ENCODE measurements around the gene SET.
"Not testable (repeated sequence)": the region's sequence is repeated elsewhere in the genome, so short reads cannot be mapped to it uniquely, and the experiment has no call there.

The SET gene

DNA sequence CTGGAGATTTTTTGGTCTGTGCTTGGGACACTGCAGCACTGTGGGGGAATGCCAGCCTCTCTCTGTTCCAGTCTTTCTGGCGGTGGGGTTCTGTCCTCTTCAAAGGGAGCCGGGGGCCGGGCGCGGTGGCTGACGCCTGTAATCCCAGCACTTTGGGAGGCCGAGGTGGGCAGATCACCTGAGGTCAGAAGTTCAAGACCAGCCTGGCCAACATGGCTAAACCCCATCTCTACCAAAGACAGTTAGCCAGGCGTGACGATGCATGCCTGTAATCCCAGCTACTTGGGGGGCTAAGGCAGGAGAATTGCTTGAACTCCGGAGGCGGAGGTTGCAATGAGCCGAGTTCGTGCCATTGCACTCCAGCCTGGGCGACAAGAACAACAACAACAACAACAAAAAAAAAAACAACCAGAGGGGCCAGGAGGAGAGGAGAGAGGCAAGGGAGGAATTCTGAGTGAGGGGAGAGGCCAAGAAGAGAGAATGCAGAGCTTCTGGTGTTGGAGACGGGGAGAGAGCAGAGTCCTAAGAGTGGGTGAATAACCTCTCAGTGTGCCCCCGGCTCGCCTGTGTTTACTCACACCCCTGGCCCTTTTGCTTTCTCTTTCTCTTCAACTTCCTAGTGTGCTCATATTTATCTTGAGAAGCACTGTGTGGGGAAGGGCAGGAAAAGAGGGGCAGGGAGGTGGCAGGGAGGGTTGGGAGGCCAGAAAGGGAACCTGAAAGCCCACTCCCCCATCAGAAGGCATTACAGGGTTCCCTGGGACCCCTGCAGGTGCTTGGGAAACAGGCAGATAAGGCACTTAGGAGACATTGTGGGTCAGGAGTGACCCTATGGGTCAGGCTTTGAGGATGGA is 3.2 kb upstream of the SET start:
- DNase-seq (ENCODE audit: low read depth in 2 of 3, low spot score in 2 of 3), result no peak

DNA sequence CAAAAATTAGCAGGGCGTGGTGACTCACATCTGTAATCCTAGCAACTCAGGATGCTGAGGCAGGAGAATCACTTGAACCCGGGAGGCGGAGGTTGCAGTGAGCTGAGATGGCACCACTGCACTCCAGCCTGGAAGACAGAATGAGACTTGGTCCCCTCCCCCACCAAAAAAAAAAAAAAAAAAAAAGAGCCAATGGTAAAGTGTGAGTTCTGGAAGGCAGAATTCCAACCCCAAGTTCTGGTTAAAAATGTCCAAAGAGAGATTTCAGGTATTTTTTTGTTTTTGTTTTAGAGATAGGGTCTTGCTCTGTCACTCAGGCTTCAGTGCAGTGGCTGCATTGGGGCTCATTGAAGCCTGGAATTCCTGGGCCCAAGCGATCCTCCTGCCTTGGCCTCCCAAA is 1.6 kb upstream of the SET start:
- DNase-seq (ENCODE audit: low read depth in 2 of 3, low spot score in 2 of 3), result no peak

DNA sequence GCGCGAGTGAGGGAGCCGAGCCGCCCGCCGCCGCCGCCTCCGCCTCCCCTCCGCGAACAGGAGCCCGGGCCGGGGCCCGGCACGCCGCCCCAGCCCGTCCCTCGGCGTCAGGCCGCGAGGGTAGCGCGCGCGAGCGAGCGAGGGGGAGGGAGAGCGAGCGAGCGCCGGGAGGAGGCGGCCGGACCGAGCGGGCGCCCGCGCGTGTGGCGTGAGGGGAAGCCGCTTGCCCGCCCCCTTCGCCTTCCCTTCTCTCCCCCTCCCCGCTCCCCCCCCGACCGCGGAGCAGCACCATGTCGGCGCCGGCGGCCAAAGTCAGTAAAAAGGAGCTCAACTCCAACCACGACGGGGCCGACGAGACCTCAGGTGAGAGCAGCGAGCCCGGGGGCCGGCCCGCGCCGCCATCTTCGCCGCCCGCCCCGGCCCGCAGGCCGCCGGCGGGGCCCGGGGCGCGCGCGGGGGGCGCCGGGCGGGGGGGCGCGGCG is 312 bp downstream of the SET start:
- no peak for DNase-seq (ENCODE audit: low read depth in 2 of 3, low spot score in 2 of 3)

DNA sequence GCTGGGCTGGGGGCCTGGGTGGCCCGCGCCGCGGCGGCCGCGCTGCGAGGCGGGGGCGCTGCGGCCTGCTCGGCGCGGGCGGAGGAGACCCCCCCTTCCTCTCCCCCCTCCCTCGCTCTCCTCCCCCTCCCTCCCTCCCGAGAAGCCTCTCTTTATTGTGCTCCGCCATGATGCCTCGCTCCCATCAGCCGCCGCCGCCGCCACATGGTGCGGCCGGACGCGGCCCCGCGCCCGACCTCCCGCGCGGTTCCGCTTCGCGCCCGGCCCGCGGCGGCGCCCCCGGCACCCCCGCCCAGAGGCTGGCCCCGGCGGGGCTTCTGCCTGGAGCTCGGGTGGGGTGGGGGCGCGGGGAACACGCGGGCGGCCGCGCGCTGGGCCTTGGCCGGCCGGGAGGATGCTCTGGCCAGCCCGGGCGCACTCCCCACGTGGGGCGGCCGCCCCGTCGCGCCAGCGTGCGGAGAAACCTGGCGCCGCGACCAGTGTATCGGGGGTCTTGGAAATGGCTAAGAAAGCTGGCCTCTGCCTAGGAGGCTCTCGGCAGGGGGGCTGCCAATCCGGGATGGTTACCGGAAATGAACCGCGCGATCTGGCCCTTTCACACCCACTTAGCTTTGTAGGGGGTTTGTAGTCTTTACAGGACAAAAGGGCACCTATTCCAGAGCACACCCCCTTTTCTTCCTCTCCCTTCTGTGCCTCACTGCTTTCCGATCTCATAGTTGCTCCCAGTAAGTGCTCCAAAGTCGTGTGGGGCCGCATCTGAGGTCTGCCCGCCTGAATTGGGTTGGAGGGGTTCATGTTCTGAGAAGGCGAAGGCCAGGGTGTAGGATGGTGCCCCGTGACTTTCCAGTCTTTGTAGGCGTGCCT is 1.0 kb downstream of the SET start:
- no peak for DNase-seq (ENCODE audit: low read depth in 2 of 3, low spot score in 2 of 3)

DNA sequence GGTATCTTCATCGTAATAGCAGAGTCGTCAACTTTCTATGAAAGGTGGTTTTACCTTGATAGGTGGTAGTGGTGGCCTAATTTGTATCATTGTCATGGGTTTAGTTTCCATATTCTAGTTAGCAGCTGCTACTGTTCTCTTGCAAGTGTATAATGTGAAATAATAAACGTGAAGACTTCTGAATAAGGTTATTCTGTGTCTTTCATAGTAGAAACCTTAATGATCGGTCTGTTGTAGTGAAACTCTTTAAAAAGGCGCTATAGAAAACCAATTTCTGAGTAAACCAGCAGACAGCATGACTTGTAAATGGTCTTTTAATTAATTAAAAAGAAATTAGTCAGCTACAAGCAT is 1.6 kb downstream of the SET start:
- no peak for DNase-seq (ENCODE audit: low read depth in 2 of 3, low spot score in 2 of 3)

DNA sequence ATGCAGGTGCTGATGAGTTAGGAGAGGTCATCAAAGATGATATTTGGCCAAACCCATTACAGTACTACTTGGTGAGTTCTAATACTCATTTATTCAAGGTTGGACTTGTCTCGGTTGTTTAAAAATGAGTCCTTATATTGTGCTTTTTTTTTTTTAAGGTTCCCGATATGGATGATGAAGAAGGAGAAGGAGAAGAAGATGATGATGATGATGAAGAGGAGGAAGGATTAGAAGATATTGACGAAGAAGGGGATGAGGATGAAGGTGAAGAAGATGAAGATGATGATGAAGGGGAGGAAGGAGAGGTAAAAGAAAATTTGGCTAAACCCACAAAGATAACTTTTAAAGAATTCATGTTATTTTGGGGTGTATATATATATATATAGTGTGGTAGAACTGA is 4.7 kb downstream of the SET start:
- DNase-seq (ENCODE audit: low read depth in 2 of 3, low spot score in 2 of 3), result not testable (repeated sequence)

DNA sequence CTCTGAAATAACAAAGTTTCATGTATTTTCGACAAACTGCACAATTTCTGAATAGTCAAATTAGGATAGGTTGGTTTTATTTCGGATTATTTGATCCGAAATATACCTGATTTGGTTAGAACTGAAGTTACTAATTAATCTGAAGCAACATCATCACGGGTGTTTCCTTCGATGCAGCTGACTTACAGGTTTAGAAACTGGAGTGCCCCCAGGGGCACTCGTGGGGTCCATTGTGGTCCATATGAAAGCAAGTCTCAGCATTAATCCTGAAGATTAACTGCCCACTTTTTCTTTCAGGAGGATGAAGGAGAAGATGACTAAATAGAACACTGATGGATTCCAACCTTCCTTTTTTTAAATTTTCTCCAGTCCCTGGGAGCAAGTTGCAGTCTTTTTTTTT is 5.3 kb downstream of the SET start:
- no peak for DNase-seq (ENCODE audit: low read depth in 2 of 3, low spot score in 2 of 3)

DNA sequence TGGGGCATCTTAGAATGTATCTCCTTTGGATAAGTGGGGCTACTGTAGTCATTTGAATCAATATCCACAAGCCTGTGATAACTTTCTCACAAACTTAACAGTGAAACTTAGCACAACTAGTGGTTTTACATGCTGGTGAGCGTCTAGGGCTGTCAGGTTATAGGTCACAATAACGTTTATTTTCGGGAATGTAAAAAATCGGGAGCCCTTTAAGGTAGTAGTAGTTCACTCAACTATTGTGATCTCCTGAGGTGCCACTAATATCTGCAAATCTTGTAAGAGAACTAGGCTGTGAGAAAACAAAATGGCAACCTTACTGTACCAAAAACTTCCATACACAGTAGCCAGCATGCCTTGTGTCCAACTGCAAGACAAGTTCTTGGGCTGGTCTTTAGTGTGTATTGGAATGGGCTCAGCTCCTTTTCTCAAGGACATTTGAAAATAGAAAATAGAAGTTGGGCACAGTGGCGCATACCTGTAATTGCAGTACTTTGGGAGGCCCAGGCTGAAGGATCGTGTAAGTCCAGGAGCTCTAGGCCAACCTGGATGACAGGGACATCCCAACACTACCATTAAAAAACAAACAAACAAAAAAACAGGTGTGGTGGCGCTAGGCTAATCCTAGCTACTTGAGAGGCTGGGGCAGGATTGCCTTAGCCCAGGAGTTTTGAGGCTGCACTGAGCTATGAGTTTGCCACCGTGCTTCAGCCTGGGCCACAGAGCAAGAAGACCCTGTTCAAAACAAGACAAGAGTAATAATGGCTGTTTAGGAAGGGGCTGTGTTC is 8.1 kb downstream of the SET start:
- no peak for DNase-seq (ENCODE audit: low read depth in 2 of 3, low spot score in 2 of 3)

DNA sequence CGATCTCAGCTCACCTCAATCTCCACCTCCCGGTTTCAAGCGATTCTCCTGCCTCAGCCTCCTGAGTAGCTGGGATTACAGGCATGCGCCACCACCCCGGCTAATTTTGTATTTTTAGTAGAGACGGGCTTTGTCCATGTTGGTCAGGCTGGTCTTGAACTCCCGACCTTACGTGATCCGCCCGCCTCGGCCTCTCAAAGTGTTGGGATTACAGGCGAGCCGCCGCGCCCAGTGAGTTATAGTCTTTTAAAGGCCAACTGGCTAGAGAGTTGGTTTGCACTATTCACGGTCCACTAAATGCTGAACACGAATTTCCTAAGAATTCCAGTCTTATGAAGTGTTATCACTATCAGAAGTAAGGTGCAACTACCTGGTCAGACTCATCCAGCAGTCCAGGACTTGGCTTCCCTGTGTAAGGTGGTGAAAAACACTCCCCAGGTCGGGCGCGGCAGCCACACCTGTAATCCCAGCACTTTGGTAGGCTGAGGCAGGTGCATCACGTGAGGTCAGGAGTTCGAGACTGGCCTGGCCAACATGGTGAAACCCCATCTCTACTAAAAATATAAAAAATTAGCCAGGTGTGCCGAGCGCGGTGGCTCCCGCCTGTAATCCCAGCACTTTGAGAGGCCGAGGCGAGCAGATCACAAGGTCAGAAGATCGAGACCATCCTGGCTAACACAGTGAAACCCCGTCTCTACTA is 10.2 kb downstream of the SET start:
- not testable (repeated sequence) for DNase-seq (ENCODE audit: low read depth in 2 of 3, low spot score in 2 of 3)

DNA sequence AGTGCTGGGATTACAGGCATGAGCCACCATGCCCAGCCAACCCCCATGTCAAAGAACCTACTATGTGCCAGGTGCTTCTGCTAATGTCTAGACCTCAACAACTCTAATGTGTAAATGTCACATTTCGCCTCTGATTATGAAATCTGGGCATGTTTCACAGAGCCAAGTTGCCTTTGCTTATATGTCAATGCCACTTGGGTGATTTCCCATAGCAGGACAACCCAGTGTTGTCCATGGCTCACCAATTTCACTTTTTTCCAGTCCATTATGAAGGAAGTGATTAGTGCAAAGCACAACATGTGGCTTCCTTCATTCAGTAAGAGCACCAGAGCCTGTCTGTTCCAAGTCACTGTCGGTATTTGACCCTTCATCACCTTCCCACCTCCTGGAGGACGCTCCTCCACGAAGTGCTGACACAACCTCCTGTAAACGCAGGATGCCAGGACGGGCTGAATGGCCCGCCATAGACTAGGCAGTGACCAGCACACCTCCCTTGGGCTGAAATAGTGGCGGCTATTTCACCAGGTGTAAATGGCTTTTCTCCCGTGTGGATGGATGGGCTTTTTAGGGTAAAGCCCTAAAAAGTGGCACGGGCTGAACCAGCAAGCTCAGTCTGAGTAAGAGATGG is 12.3 kb downstream of the SET start:
- no peak for DNase-seq (ENCODE audit: low read depth in 2 of 3, low spot score in 2 of 3)

DNA sequence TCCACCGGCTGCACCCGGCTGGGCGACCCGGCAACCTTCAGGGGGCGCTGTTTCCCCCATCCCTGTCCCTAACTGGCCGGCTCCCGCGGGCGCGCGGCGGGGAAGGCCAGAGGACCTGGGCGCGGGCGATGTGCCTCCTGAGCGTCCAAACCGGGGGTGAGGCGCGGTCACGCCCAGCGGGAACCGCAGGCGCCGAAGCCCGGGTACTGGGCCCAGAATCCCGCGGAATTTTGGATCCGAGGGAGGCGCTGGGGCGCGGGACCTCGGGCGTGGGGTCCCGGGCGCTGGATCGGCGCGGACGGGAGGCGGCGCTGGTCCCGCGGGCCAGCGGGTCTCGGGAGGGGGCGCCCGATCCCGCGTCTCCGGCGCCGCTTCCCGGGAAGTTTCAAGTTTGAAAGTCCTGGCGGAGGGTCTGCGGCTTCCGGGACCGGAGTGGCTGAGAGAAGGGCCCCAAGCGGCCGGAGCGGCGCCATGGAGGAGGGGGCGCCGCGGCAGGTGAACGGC is 13.5 kb downstream of the SET start, which contains the start of gene PKN3:
PKN3 (plus strand) TSS at position 59 of the 504 bp plus-strand sequence; CDS start at position 472, 413 bp downstream.
- peak; percentile 78 to 97 (median 92) for DNase-seq (ENCODE audit: low read depth in 2 of 3, low spot score in 2 of 3)

DNA sequence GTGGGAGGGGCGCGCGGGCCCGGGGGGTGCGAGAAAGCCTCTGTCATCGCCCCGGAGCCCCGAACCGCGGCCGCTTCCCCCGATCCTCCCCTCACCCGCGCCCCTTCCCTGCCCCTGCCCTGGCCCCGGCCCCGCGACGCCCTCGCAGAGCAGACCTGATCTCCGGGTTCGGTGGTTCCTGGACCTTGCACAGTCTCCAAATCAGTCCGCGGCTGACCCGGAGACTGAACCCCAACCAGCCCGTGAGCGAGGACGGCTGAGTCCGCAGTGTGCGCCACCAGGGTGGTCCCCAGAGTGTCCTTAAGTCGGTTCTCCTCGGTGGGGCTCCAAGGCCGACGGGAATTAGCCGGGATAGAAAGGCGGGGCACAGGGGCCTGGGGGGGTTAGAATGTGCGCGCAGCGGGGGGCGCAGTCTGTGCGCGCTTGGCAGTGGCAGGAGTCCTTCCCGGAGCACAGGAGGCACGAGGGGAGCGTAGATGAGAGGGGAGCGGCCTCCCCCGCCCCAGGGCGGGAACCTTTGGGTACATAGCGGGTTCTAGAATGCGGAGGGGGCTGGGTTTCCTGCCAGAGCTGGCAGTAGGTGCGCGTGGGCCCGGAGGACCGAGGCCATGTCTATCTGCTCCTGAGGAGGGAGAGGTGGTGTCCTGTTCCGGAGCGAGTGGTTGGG is 14.1 kb downstream of the SET start:
- DNase-seq (ENCODE audit: low read depth in 2 of 3, low spot score in 2 of 3), result no peak

DNA sequence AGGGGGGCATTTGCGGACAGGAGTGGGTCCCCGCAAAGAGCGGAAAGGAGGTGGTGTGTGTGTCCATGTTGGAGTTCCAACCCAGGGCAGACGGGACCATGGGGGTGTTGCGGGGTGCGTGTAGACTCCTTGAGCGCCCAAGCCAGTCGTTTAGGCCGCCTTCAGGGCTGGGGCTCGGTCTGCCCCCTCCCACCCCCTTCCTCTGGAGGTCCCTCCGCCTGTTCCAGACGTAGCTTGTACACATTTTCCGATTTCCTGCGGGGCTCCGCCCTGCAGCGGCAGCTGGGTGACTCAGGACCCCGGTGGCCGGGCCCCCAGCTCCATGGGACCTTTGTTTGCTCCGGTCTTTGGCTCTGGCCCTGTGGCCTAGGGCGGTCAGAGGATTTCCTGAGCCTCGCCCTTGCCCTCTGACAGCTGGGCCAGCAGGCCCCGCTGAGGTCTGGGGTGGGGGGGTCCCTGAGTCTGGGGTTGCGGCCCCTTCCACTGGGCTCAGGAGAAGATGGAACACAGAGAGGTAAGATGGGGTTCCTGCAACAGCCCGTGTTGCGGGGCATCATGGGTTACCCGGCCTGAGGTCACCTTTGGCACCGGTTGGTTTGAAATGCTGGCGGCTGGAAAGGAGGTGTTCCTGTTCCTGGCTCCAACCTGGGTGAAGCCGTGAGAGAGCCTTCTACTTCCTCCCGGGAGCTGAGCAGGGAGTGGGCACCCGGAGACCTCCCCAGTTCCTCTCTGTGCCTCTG is 14.8 kb downstream of the SET start:
- no peak for DNase-seq (ENCODE audit: low read depth in 2 of 3, low spot score in 2 of 3)

DNA sequence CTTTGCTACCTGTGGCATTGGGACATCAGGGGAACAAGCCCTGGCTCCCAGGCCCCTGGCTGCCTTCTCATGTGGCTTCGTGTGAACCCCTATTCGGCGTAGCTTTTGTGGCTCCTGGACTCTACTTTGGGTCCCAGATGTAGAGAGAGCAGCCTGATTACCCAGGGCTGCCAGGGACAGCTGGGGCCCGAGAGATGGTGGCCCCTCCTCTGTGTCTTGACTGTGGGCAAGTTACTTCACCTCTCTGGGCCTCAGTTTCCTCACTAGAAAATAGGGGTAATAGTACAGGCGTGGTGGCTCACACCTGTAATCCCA is 15.3 kb downstream of the SET start:
- no peak for DNase-seq (ENCODE audit: low read depth in 2 of 3, low spot score in 2 of 3)

DNA sequence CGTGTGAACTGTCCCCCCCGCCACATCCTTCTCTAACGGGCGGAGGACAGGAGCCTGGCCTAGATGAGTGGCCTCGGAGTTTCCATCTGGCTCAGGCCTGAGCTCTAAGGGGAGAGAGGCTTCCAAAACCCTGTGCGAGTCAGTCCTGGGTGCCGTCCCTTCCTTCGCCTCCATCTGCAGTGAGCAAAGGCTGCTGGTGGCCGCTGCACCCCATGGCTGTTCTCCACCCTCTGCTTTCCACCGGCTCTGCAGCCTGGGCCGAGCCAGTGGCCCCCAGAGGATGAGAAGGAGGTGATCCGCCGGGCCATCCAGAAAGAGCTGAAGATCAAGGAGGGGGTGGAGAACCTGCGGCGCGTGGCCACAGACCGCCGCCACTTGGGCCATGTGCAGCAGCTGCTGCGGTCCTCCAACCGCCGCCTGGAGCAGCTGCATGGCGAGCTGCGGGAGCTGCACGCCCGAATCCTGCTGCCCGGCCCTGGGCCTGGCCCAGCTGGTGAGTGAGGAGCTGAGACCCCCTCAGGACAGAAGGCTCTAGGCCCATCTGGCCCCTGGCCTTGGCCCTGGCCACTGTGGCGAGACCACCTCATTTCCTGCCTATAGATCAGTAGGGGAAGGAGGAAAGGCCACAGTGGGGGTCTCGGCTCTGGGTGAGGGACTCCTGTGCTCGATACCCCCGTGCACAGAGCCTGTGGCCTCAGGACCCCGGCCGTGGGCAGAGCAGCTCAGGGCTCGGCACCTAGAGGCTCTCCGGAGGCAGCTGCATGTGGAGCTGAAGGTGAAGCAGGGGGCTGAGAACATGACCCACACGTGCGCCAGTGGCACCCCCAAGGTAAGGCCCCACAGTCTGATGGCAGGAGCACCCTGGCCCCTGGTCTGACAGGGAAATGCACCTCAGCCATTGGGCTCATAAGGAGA is 16.3 kb downstream of the SET start:
- no peak for DNase-seq (ENCODE audit: low read depth in 2 of 3, low spot score in 2 of 3)

DNA sequence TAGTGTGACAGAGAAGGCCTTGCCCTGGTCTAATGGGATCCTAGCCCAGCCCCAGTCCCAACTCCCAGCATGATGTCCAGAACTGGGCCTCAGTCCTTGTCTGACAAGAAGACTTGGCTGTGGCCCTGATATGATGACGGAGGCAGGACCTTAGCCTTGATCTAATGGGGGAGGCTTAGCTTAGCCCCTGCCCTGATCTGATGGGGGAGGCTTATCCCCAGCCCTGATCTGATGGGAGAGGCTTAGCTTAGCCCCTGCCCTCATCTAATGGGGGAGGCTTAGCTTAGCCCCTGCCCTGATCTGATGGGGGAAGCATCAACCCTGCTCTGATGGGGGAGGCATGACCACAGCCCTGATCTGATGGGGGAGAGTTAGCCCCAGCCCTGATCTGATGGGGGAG is 17.0 kb downstream of the SET start:
- DNase-seq (ENCODE audit: low read depth in 2 of 3, low spot score in 2 of 3), result no peak

DNA sequence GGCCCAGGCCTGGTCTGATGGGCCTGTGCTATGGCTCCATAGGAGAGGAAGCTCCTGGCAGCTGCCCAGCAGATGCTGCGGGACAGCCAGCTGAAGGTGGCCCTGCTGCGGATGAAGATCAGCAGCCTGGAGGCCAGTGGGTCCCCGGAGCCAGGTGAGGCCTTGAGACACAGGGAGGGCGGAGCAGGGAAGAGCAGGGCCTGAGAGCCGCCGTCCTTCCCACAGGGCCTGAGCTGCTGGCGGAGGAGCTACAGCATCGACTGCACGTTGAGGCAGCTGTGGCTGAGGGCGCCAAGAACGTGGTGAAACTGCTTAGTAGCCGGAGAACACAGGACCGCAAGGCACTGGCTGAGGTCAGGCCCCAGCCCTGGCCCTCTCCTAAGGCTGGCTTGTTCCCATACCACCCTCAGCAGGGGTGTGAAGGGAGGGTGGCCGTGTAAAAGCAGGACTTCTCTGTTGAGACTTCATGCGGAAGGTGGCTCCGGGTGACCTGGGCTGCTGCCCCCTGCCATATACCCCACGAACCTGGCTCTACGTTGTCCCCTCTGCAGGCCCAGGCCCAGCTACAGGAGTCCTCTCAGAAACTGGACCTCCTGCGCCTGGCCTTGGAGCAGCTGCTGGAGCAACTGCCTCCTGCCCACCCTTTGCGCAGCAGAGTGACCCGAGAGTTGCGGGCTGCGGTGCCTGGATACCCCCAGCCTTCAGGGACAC is 17.8 kb downstream of the SET start:
- DNase-seq (ENCODE audit: low read depth in 2 of 3, low spot score in 2 of 3), result no peak

Data from activated CD8-positive, alpha-beta memory T cell treated with anti-CD3 and anti-CD28 coated beads for 48 hours (primary cell).